Pancreas (tissue), 10 donors: ENCODE results near the gene EIF6. TPM values are rescaled to one million over a fixed set of nuclear protein-coding genes. Genes with fewer than 3 reads are reported as not detected.

Experiments used
- ATAC-seq, 4 donors: fragments of 200-7000 bp; cut with Tn5 transposase; one replicate each; pipeline versions ENCODE4 v1.8.0 to v1.9.1; 2020; ENCODE audit warnings: mild to moderate bottlenecking in 4 of 4, moderate library complexity in 4 of 4
- DNase-seq, 6 donors: peaks; one replicate each; pipeline ENCODE4 v3.0.0-alpha.2; 2020
- FAIRE-seq: peaks from 2 replicates; lab custom pipeline; 2012; peaks lifted over from hg19 to GRCh38; lab: Jason Lieb, UNC
- H3K27ac ChIP-seq, 4 donors: fragments of 200-600 bp; sonication (generic); 1 replicate in 3 of 4; 2 replicates in 1 of 4; pipeline versions ENCODE4 v1.5.0 to v1.8.0; 2020
- H3K27me3 ChIP-seq, 4 donors: fragments of 200-600 bp; one replicate each; pipeline ENCODE4 v1.8.0; 2021
- H3K36me3 ChIP-seq, 3 donors: fragments of 200-600 bp; sonication (generic) in 1 of 3; one replicate each; pipeline versions ENCODE4 v1.5.0 to v1.8.0; 2020 to 2021
- H3K4me1 ChIP-seq, 3 donors: fragments of 200-600 bp; one replicate each; pipeline ENCODE4 v1.8.0; 2021
- H3K4me3 ChIP-seq, 4 donors: fragments of 200-600 bp; sonication (generic) in 2 of 4; one replicate each; pipeline versions ENCODE4 v1.5.0 to v1.8.0; 2020 to 2021
- H3K9me3 ChIP-seq, 4 donors: fragments of 200-600 bp; one replicate each; pipeline ENCODE4 v1.8.0; 2021
- WGBS, 2 donors: extraction: QIAGEN DNeasy Blood & Tissue Kit; methylation state at CpG; one replicate each; pipeline ENCODE4 v1.1.7; 2013; 5-methylcytosine and 5-hydroxymethylcytosine counted together
- intact Hi-C, 3 donors: fragments of 100-400 bp; cut with DNase I; formaldehyde crosslinking; loops; one replicate each; pipeline versions ENCODE4 v1.11.1 to v1.14.2; 2022
- polyA plus RNA-seq, 2 donors: library from polyadenylated mRNA; stranded (reverse); fragments of 200-250 nt; gene quantifications; one replicate each; pipeline ENCODE4 v1.2.3, GENCODE V29; 2013
- total RNA-seq, 6 donors: library from RNA; stranded (reverse); fragmentation: NEBNext Ultra II Directional in 4 of 6; extraction: Animal tissue kit (Norgen Biotek cat#: 25700) in 4 of 6; gene quantifications; one replicate each; pipeline versions ENCODE4 v1.2.1 to v1.2.4, GENCODE V29; 2021 to 2023
- TF ChIP-seq, protein P1 (sequence below), 4 donors: fragments of 200-600 bp; sonication (generic) in 3 of 4; IDR thresholded peaks; one replicate each; pipeline versions ENCODE4 v1.5.0 to v1.8.0; 2021; ENCODE audit warnings: antibody characterized with exemption in 4 of 4
- donor health status: healthy with polysubstance abuse.
- donor health status: DM: no; HTN: no; CAD: no; lungs with moderate emphysema.
- donor health status: DM: no; HTN: no; CAD: no.
- donor health status: control.
- donor health status: control.
- donor health status: Bipolar disorder and iron deficiency.
- donor health status: DM: yes; HTN: yes; CAD: no.
- donor health status: DM: no; HTN: no; CAD: no.
- donor health status: DM: no; HTN: no; CAD: no.
- donor health status: DM: yes; HTN: yes; CAD: no.

Gene EIF6
- total and polyA plus RNA-seq, 8 donors: 30.6 to 79.4 (median 50.4) TPM

GRCh38 chr20:35277531-35278395 lies 6.8 kb downstream of the EIF6 start, which contains the start of gene MMP24OS:
MMP24OS (minus strand) TSS chr20:35278122; CDS start chr20:35277929, 193 bp downstream.
- intact Hi-C loops: loop anchor here in 1 of 3 donors (10.0 kb wide), 1 partner anchor 433 kb away; no protein-coding TSS in a partner anchor
- no peaks in the 10 kb centered on the region for H3K27me3 ChIP-seq
- peaks cover 0 to 16% (median 6%) of the 10 kb centered on the region in 3 donors for H3K4me1 ChIP-seq
- peaks cover 5 to 20% (median 19%) of the 10 kb centered on the region in 3 donors for H3K36me3 ChIP-seq
- peak within 1 kb of the TSS; percentile 64 to 78 (median 74) for H3K4me3 ChIP-seq
- FAIRE-seq (no peak), ATAC-seq (peak; percentile 89 to 96 (median 96)), DNase-seq (peak; percentile 87 to 95 (median 89))
- peak within 1 kb of the TSS; percentile 90 to 98 (median 98) for H3K27ac ChIP-seq
- no peaks in the 10 kb centered on the region for H3K9me3 ChIP-seq
- WGBS, 2 donors: 0% methylated on average over 58 to 76 of the region's 76 CpGs
- TF ChIP-seq, protein P1, sequence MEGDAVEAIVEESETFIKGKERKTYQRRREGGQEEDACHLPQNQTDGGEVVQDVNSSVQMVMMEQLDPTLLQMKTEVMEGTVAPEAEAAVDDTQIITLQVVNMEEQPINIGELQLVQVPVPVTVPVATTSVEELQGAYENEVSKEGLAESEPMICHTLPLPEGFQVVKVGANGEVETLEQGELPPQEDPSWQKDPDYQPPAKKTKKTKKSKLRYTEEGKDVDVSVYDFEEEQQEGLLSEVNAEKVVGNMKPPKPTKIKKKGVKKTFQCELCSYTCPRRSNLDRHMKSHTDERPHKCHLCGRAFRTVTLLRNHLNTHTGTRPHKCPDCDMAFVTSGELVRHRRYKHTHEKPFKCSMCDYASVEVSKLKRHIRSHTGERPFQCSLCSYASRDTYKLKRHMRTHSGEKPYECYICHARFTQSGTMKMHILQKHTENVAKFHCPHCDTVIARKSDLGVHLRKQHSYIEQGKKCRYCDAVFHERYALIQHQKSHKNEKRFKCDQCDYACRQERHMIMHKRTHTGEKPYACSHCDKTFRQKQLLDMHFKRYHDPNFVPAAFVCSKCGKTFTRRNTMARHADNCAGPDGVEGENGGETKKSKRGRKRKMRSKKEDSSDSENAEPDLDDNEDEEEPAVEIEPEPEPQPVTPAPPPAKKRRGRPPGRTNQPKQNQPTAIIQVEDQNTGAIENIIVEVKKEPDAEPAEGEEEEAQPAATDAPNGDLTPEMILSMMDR (IDR thresholded peaks at IDR 0.05): no peak

- intact Hi-C loops: loop anchor here in 1 of 3 donors (10.0 kb wide), 1 partner anchor 432 kb away; no protein-coding TSS in a partner anchor
- peaks cover 5 to 20% (median 19%) of the 10 kb centered on the region in 3 donors for H3K36me3 ChIP-seq
- no peaks in the 10 kb centered on the region for H3K9me3 ChIP-seq
- WGBS, 2 donors: 6 to 10% methylated on average over 10 of the region's 10 CpGs
- H3K4me1 ChIP-seq: peaks cover 0 to 14% (median 6%) of the 10 kb centered on the region in 3 donors
- peak overlapping the region; percentile 90 to 98 (median 98) for H3K27ac ChIP-seq
- TF ChIP-seq, protein P1 (IDR thresholded peaks at IDR 0.05): no peak
- H3K4me3 ChIP-seq: peak overlapping the region; percentile 64 to 78 (median 74)
- no peak for DNase-seq
- peak in 1 of 4 donors; percentile 18 for ATAC-seq
- no peak for FAIRE-seq
- H3K27me3 ChIP-seq: no peaks in the 10 kb centered on the region
Observed at GRCh38 chr20:35277127-35277526, 7.4 kb downstream of the EIF6 start.

GRCh38 chr20:35276408-35276807 lies 8.2 kb downstream of the EIF6 start:
- Histone ChIP-seq H3K27ac (peak overlapping the region in 1 of 4 donors; percentile 98), H3K27me3 (no peaks in the 10 kb centered on the region), H3K36me3 (peaks cover 5 to 25% (median 19%) of the 10 kb centered on the region in 3 donors), H3K4me3 (peak overlapping the region in 2 of 4 donors; percentile 64 to 78), H3K9me3 (no peaks in the 10 kb centered on the region), H3K4me1 (peaks cover 0 to 14% (median 6%) of the 10 kb centered on the region in 3 donors)
- ATAC-seq: no peak
- TF ChIP-seq, protein P1 (IDR thresholded peaks at IDR 0.05): no peak
- no peak for FAIRE-seq
- WGBS, 2 donors: 86 to 92% methylated on average over 6 of the region's 6 CpGs
- DNase-seq: no peak
- intact Hi-C loops: loop anchor here in 1 of 3 donors (10.0 kb wide), 1 partner anchor 432 kb away; no protein-coding TSS in a partner anchor

- 75 to 81% methylated on average over 12 of the region's 12 CpGs for WGBS, 2 donors
- Histone ChIP-seq H3K9me3 (no peaks in the 10 kb centered on the region), H3K36me3 (peaks cover 5 to 31% (median 19%) of the 10 kb centered on the region in 3 donors), H3K27ac (peak overlapping the region in 1 of 4 donors; percentile 98), H3K27me3 (no peaks in the 10 kb centered on the region), H3K4me3 (no peak overlapping the region), H3K4me1 (peaks cover 0 to 14% (median 6%) of the 10 kb centered on the region in 3 donors)
- TF ChIP-seq, protein P1 (IDR thresholded peaks at IDR 0.05): no peak
- ATAC-seq (no peak), DNase-seq (peak in 1 of 6 donors; percentile 37), FAIRE-seq (no peak)
- intact Hi-C loops: loop anchor here in 1 of 3 donors (10.0 kb wide), 1 partner anchor 431 kb away; no protein-coding TSS in a partner anchor
Observed at GRCh38 chr20:35275741-35276251, 8.8 kb downstream of the EIF6 start.
